T47D (cell line): ENCODE measurements around the gene ARMC8.

Experiments used
- DNase-seq, 2 experiments: peaks; one replicate each; pipeline versions ENCODE4 v3.0.0 to v3.0.0-alpha.2; 2011 to 2012; ENCODE audit warnings: low read depth in 1 of 2, low spot score in 1 of 2
- JUND ChIP-seq: IDR thresholded peaks from 2 replicates; pipeline ENCODE4 v1.6.1; 2012; ENCODE audit warnings: low read depth
- in situ Hi-C: cut with HindIII; loops from 2 replicates; pipeline ENCODE4 v1.10.0; 2016; ENCODE audit warnings: low sequenced_read_pairs, low pct_unique_long_range_greater_than_20kb

The ARMC8 gene

GRCh38 chr3:138307899-138308298, 120.8 kb downstream of the ARMC8 start:
- TF ChIP-seq JUND = no peak
- no peak for DNase-seq
- in situ Hi-C loops = no loop called here

GRCh38 chr3:138308783-138309182, 121.7 kb downstream of the ARMC8 start:
- in situ Hi-C loops = no loop called here
- DNase-seq = no peak
- no peak for TF ChIP-seq JUND

- TF ChIP-seq JUND = no peak
- no peak for DNase-seq
- in situ Hi-C loops = no loop called here
These were observed 123.4 kb downstream of the ARMC8 start for GRCh38 chr3:138310494-138310893.

- in situ Hi-C loops = no loop called here
- no peak for DNase-seq
These were observed 127.7 kb downstream of the ARMC8 start for GRCh38 chr3:138314751-138315150.

GRCh38 chr3:138317687-138318086, 130.6 kb downstream of the ARMC8 start:
- DNase-seq = no peak
- no peak for TF ChIP-seq JUND
- in situ Hi-C loops = no loop called here

More at GRCh38 chr3:138314751-138315150, 127.7 kb downstream of the ARMC8 start:
- no peak for TF ChIP-seq JUND

- TF ChIP-seq JUND = no peak
- DNase-seq = no peak
- in situ Hi-C loops = no loop called here
These were observed 136.9 kb downstream of the ARMC8 start for GRCh38 chr3:138323971-138324370.

- DNase-seq = peak in 1 of 2 experiments; percentile 42
- in situ Hi-C loops = no loop called here
- no peak for TF ChIP-seq JUND
These were observed 138.9 kb downstream of the ARMC8 start for GRCh38 chr3:138325990-138326389.

- in situ Hi-C loops = no loop called here
- DNase-seq = no peak
- TF ChIP-seq JUND = no peak
These were observed 139.9 kb downstream of the ARMC8 start for GRCh38 chr3:138326866-138327595.

- no peak for DNase-seq
- in situ Hi-C loops = no loop called here
- no peak for TF ChIP-seq JUND
These were observed 140.7 kb downstream of the ARMC8 start for GRCh38 chr3:138327831-138328230.

- DNase-seq = no peak
These were observed 141.2 kb downstream of the ARMC8 start for GRCh38 chr3:138328341-138328740.

GRCh38 chr3:138329127-138329983, 142.3 kb downstream of the ARMC8 start, which contains the start of gene NME9:
Gene NME9, minus strand, starts transcription at chr3:138329851. Its CDS starts 516 bp downstream, at chr3:138329335.
- DNase-seq = peak; percentile 66 to 75
- no peak for TF ChIP-seq JUND
- in situ Hi-C loops = no loop called here

More at GRCh38 chr3:138328341-138328740, 141.2 kb downstream of the ARMC8 start:
- in situ Hi-C loops = no loop called here
- TF ChIP-seq JUND = no peak

GRCh38 chr3:138329984-138330293, 142.8 kb downstream of the ARMC8 start:
- TF ChIP-seq JUND = no peak
- in situ Hi-C loops = no loop called here
- DNase-seq = no peak
